Prostate gland (tissue), 2 donors: ENCODE results near the gene SMYD3.

ENCODE experiments used
- POLR2AphosphoS5 ChIP-seq: sonication (generic); formaldehyde crosslinking; IDR thresholded peaks from one replicate; pipeline ENCODE4 v1.6.1; 2017; ENCODE audit warnings: antibody characterized with exemption
- TF ChIP-seq, protein P1 (sequence below), 4 experiments: fragments of 200-600 bp in 2 of 4; fragments of 450-650 bp in 2 of 4; sonication (generic) in 2 of 4; IDR thresholded peaks; 1 replicate in 3 of 4; 2 replicates in 1 of 4; pipeline ENCODE4 v1.5.1; 2016 to 2019; ENCODE audit warnings: antibody characterized with exemption in 4 of 4, mild to moderate bottlenecking in 2 of 4, moderate library complexity in 2 of 4

DNA sequence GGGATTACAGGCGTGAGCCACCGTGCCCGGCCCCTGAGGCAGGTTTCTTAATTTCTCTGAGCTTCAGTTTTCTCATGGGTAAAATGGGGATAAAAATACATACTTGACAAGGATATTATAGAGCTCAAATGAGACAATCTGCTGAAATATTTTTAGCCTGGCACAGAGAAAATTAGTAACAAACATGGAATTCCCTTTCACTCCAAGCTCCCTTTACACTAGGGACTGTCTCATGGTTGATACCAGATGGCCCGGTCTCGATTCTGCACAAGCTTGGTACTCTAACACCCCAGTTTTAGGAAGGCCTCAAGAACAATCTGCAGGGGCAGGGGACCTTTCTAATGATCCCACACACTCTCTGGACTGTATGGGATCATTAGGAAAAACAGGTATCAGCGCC lies 671.7 kb downstream of the SMYD3 start:
- TF ChIP-seq, protein P1, sequence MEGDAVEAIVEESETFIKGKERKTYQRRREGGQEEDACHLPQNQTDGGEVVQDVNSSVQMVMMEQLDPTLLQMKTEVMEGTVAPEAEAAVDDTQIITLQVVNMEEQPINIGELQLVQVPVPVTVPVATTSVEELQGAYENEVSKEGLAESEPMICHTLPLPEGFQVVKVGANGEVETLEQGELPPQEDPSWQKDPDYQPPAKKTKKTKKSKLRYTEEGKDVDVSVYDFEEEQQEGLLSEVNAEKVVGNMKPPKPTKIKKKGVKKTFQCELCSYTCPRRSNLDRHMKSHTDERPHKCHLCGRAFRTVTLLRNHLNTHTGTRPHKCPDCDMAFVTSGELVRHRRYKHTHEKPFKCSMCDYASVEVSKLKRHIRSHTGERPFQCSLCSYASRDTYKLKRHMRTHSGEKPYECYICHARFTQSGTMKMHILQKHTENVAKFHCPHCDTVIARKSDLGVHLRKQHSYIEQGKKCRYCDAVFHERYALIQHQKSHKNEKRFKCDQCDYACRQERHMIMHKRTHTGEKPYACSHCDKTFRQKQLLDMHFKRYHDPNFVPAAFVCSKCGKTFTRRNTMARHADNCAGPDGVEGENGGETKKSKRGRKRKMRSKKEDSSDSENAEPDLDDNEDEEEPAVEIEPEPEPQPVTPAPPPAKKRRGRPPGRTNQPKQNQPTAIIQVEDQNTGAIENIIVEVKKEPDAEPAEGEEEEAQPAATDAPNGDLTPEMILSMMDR (IDR thresholded peaks at IDR 0.05), result no peak
- TF ChIP-seq POLR2AphosphoS5, result no peak
